Calu3 (cell line): ENCODE data around the gene SH3BP1. TPM values are rescaled to one million over a fixed set of nuclear protein-coding genes. Genes with fewer than 3 reads are reported as not detected.

ENCODE experiments used
- BruUV-seq: library from RNA; stranded (reverse); fragments of 400-500 nt; replicated peaks from 2 replicates; lab custom pipeline; 2021; lab: Mats Ljungman, UMichigan
- CTCF ChIA-PET: fragments of 300-600 bp; sonication (Branson Sonifier 250); formaldehyde crosslinking; loops from one replicate; lab custom pipeline; 2022; ENCODE audit warnings: antibody characterized with exemption; lab: Charles Lee
- DNase-seq: peaks from one replicate; pipeline ENCODE4 v3.0.0; 2022
- H3K27ac Mint-ChIP-seq: one replicate; pipeline ENCODE4 v1.8.0; 2022; ENCODE audit warnings: mixed read lengths; ENCODE audit not compliant: unreplicated experiment
- H3K27me3 Mint-ChIP-seq: one replicate; pipeline ENCODE4 v1.8.0; 2022; ENCODE audit warnings: mixed read lengths; ENCODE audit not compliant: unreplicated experiment
- H3K36me3 Mint-ChIP-seq: one replicate; pipeline ENCODE4 v1.8.0; 2022; ENCODE audit warnings: mild to moderate bottlenecking, moderate library complexity, mixed read lengths; ENCODE audit not compliant: insufficient read depth, unreplicated experiment
- H3K4me1 Mint-ChIP-seq: one replicate; pipeline ENCODE4 v1.8.0; 2022; ENCODE audit warnings: mild to moderate bottlenecking, low read depth, mixed read lengths; ENCODE audit not compliant: unreplicated experiment
- H3K4me3 Mint-ChIP-seq: one replicate; pipeline ENCODE4 v1.8.0; 2022; ENCODE audit warnings: mild to moderate bottlenecking, low read depth, moderate library complexity, mixed read lengths; ENCODE audit not compliant: unreplicated experiment
- H3K9me3 Mint-ChIP-seq: one replicate; pipeline ENCODE4 v1.8.0; 2022; ENCODE audit warnings: low read depth, mixed read lengths; ENCODE audit not compliant: unreplicated experiment
- intact Hi-C: fragments of 100-400 bp; cut with micrococcal nuclease; formaldehyde crosslinking; loops from one replicate; pipeline ENCODE4 v1.10.0; 2022; ENCODE audit not compliant: unreplicated experiment
- total RNA-seq: library from RNA; stranded (reverse); gene quantifications from 2 replicates; pipeline ENCODE4 v1.2.3, GENCODE V29; 2022
- TF ChIP-seq, protein P1 (sequence below): fragments of 200-600 bp; IDR thresholded peaks from one replicate; pipeline ENCODE4 v1.8.0; 2022; ENCODE audit warnings: antibody characterized with exemption; ENCODE audit not compliant: unreplicated experiment

SH3BP1 gene
- total RNA-seq, 1 experiment from 2014 or later = 17.6 TPM

DNA sequence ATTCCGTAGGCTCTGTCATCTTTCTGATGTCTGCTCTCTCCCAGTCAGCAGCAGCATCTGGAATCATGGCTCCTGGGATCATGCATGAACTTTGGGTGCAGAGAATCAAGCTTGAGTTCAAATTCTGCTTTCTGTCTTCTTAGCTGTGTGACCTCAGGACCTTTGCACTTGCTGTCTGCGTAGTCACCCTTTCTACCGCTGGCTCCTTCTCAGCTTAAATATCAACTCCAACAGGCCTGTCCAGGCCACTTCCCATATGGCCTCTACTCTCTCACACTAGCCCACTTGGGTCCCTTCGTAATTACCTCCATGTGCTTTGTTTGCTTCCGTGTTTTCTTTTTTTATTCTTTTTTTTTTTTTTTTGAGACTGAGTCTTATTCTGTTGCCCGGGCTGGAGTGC, 35.4 kb upstream of the SH3BP1 start:
- H3K27ac Mint-ChIP-seq = no peak overlapping the region
- CTCF ChIA-PET = interaction anchor here (0.6 to 0.7 kb wide), 2 partner anchors 9 to 422 kb away, joined by 5 read pairs; no protein-coding TSS in a partner anchor
- intact Hi-C loops = no loop called here
- peaks cover 39% of the 10 kb centered on the region for H3K4me1 Mint-ChIP-seq
- no peak overlapping the region for H3K4me3 Mint-ChIP-seq
- BruUV-seq = no TSS peak
- TF ChIP-seq, protein P1, sequence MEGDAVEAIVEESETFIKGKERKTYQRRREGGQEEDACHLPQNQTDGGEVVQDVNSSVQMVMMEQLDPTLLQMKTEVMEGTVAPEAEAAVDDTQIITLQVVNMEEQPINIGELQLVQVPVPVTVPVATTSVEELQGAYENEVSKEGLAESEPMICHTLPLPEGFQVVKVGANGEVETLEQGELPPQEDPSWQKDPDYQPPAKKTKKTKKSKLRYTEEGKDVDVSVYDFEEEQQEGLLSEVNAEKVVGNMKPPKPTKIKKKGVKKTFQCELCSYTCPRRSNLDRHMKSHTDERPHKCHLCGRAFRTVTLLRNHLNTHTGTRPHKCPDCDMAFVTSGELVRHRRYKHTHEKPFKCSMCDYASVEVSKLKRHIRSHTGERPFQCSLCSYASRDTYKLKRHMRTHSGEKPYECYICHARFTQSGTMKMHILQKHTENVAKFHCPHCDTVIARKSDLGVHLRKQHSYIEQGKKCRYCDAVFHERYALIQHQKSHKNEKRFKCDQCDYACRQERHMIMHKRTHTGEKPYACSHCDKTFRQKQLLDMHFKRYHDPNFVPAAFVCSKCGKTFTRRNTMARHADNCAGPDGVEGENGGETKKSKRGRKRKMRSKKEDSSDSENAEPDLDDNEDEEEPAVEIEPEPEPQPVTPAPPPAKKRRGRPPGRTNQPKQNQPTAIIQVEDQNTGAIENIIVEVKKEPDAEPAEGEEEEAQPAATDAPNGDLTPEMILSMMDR = no peak
- no peak for DNase-seq
- peaks cover 36% of the 10 kb centered on the region for H3K36me3 Mint-ChIP-seq
- no peaks in the 10 kb centered on the region for H3K27me3 Mint-ChIP-seq
- no peaks in the 10 kb centered on the region for H3K9me3 Mint-ChIP-seq

DNA sequence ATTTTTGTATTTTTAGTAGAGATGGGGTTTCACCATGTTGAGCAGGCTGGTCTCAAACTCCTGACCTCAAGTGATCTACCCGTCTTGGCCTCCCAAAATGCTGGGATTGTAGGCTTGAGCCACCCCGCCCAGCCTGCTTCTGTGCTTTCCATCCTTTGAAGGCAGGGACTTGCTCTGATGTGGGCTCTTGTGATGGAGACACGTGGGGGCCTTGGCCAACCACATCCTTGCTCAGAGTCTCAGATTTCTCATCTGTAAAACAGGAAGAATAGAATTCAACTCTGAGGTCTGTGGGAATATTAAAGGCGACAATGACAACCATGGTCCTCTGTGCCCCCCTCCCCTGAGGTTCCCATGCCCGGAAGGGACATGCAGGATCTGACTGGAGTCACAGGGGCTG, 34.6 kb upstream of the SH3BP1 start:
- Mint-ChIP-seq H3K4me3 (no peak overlapping the region), H3K9me3 (no peaks in the 10 kb centered on the region), H3K27me3 (no peaks in the 10 kb centered on the region), H3K36me3 (peaks cover 41% of the 10 kb centered on the region), H3K4me1 (peaks cover 34% of the 10 kb centered on the region), H3K27ac (no peak overlapping the region)
- CTCF ChIA-PET = interaction anchor here (0.6 kb wide), 1 partner anchor 77 kb away, joined by 3 read pairs; no protein-coding TSS in a partner anchor
- BruUV-seq = no TSS peak
- TF ChIP-seq, protein P1 = no peak
- no peak for DNase-seq
- intact Hi-C loops = no loop called here

DNA sequence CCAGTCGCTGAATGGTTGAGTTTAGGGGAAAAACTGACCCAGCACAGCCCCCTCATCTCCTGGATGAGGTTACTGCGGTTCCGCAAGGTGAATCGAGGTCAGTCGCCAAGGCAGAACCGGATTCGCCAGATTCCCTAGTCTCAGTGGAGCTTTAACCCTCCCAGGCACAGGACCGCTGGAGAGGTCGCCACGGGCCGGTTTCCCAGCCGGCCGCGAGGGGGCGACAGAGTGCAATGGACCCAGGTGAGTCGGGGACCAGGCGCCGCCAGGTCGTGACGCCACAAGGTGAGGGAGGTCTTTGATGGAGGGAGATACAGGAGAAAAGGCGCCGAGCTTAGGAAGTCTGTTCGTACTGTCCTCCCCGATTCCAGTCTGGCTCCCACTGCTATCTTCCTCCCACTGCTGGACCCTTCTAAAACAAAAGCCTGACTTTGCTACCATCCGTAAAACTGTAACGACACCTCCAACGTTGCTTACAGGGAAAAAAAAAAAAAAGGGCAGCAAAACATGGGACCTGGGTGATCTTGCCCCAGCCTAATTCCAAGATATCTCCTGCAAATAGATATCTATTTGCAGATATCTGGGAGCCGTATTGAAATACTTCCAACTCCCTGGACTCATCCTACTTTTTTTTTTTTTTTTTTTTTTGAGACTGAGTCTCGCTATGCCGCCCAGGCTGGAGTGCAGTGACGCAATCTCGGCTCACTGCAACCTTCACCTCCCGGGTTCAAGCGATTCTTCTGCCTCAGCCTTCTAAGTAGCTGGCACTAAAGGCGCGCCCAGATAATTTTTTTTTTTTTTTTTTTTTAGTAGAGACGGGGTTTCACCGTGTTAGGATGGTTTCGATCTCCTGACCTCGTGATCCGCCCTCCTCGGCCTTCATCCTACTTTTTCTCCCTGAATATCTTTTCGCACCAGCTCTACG, 32.2 kb upstream of the SH3BP1 start:
- Mint-ChIP-seq H3K9me3 (no peaks in the 10 kb centered on the region), H3K27ac (peak overlapping the region; percentile 87), H3K36me3 (peaks cover 41% of the 10 kb centered on the region), H3K27me3 (no peaks in the 10 kb centered on the region), H3K4me3 (peak overlapping the region; percentile 89), H3K4me1 (peaks cover 19% of the 10 kb centered on the region)
- intact Hi-C loops = no loop called here
- no TSS peak for BruUV-seq
- TF ChIP-seq, protein P1 = peak; percentile 97
- peak; percentile 99 for DNase-seq
- CTCF ChIA-PET = interaction anchor here (0.6 to 3.2 kb wide), 28 partner anchors 15 to 257 kb away, joined by 3 to 38 read pairs (median 4); partner anchors contain the start of genes ANKRD54, LGALS1, NOL12 and PDXP

DNA sequence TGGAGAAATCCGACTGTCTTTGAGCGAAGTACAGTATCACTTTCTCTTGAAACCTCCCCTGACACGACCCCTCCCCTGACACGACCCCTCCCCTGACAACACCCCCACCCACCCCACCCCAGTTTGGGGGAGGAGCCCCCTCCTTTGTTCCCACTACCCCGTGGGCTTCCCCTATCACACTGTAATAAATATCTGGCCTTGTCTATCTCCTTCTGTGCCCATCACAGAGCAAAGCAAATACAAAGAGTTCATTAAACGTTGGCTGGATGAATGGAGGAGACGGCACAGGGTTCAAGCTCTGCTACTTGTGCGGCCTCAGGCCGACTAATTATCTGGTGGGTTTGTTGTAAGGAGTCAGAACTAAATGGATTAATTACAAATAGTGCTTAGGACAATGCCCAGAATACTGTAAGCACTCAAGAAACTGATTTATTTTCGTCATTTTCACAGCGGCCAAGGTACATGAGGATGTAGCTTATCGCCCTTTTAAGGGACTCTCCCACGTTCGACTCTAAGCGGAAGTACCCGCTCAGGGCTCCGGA, 31.5 kb upstream of the SH3BP1 start:
- H3K27me3 Mint-ChIP-seq = no peaks in the 10 kb centered on the region
- TF ChIP-seq, protein P1 = no peak
- H3K9me3 Mint-ChIP-seq = no peaks in the 10 kb centered on the region
- H3K27ac Mint-ChIP-seq = peak overlapping the region; percentile 87
- peaks cover 11% of the 10 kb centered on the region for H3K4me1 Mint-ChIP-seq
- peaks cover 45% of the 10 kb centered on the region for H3K36me3 Mint-ChIP-seq
- CTCF ChIA-PET = interaction anchor here (0.6 to 3.2 kb wide), 17 partner anchors 16 to 256 kb away, joined by 3 to 38 read pairs (median 5); partner anchors contain the start of genes GCAT, PDXP and TRIOBP
- TSS peak; percentile 89 for BruUV-seq
- no peak for DNase-seq
- intact Hi-C loops = no loop called here
- H3K4me3 Mint-ChIP-seq = peak overlapping the region; percentile 89
